ENCODE results near the gene MAML3.

The MAML3 gene

DNA sequence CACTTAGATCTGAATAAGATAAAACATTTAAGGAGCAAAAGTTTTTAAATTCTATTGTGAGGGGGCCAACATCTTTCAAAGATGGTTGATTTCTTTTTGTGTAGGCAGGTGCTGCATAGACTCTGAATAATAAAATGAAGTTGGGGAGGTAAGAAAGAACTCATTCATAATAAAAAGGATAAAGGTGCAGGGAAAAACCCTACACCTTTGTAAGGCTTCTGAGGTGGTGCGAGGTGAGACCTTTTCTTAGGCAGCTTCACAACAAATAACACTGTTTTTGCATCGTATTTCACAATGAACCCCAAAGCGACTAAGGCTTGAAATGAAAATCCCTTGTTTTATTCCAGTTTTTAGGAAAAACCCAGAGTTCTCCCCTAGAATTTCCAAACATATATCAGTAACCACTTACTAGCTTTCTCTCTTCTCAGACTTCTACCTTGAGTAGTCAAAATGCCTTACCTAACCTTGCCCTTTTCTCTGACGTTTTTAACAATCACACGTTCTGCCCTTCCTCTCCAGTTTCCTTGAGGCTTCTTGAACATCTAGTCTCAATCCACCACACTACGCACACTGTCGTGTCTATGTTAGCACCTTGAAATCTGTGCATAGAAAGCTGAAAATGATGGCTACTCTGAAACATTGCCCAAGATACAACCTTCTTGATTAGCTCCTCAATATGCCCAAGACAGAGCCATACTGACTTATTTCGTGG lies 30.2 kb downstream of the MAML3 start:
- DNase-seq = no peak

DNA sequence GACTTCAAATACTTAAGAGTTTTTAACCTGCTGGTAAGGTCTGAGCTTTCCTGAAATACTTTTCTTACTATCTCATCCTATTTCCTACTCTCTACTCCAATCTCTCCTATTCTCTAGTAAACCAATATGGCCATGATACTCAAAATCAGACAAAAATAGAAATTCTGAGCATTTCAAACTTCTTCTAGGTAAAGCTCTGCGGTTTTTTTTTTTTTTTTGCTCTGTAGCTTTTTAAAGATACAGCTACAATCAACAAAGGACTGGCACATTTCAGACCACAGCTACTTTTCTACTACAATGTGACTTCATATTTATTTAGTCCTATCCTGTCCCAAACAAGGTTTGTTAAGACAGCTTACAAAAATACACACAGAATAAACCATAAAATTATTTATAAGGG lies 31.1 kb downstream of the MAML3 start:
- DNase-seq = no peak

DNA sequence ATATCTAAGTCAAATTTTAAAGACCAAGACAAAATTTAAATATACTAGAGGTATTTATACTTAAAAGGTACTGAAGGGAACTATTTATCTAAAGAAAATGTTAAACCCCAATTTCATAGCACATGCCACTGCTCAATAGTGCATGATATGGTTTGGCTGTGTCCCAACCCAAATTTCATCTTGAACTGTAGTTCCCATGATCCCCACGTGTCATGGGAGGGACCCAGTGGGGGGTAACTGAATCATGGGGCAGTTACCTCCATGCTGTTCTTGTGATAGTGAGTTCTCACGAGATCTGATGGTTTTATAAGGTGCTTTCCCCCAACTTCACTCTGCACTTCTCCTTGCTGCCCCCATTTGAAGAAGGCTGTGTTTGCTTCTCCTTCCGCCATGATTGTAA lies 32.3 kb downstream of the MAML3 start:
- no peak for DNase-seq

DNA sequence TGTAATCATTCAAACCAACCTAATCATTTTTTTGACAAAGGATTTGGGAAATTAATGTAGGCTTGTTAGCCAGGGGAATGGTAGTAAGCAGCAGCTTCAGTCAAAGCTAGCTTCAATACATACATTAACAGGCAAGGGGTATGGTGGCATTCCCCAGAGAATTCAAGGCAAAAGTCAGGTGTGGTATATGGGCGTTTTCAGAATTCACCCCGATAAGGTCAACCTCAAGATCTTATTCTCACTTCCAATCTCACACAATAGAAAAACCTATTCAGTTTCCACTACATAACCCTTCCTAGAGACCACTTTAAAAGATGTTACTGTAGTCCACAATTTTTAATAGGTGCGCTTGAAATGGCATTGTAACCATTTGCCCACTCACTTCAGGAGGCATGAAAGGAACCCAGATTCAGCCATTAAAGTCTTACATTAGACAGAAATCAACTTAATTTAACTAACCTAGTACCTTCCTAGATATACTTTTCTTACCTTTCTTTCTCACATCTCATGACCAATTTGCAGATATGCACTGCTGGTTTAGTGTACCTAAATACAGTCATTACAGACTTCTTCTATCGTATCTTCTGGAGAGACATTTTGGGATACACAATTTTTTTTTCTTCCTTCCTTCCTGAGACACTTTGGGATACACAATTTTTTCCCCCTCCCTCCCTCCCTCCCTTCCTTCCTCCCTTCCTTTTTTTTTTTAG lies 34.9 kb downstream of the MAML3 start:
- DNase-seq = no peak

DNA sequence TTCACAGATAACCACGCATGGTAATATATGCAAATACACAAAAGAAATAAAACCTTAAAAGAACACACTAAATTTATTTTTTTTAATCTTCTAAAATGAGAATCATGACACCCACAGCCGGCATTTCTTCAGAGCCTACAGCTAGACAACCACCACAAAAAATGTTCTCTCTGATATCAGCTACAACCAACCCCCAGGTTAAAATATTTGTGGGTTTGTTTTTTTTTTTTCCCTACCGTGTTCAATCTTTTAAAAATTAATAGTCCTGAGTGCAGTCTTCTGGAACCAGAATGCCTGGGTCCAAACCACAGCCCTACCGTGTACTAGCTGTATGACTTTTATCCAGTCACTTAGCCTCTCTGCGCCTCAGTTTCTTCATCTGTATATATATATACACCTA lies 36.0 kb downstream of the MAML3 start:
- DNase-seq = no peak

DNA sequence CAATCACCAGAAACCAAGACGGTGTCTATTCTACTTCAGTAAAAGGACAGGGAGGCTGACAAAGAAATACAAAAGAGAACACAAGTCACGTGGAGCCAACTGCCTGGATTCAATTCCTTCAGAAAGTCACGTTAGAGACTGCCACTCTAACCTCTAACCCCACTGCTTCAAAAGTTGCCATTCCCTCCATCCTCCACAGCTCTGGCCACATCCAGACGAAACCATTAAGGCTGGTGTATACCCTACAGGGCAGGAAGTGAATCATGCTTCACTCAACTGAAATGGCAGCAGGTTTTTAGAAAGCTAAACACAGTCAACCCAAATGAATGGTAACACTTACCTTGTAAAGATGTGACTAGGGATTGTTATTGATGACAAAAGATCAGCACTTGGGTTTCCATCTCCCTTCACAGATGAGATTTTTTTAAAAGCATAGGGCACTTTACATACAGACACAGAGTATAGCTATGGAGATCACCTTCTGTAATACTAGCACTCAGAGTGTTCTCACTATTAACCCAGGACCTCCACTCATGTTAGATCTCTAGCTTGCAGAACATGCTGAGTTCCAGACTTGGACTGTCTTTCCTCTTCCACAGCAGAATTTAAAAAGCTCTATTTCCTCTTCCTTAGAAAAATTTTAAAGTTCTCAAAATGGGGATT lies 37.4 kb downstream of the MAML3 start:
- no peak for DNase-seq

DNA sequence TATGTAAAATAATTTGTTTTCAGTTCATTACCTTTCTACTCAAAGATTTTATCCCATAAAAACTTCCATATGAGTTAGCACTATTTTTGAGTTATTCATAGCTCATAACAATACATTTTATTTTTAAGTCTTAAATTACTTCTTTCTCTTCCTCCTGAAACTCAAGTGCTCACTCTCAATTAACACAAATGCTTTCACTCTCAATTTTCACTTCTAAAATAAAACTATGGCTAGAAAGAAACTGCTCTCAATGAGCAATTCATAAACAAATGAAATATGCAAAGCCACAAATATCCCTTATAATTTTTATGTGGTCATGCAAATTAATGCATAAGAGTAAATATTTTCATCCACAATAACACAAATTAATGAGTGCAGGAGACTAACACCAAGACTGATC lies 38.8 kb downstream of the MAML3 start:
- no peak for DNase-seq

DNA sequence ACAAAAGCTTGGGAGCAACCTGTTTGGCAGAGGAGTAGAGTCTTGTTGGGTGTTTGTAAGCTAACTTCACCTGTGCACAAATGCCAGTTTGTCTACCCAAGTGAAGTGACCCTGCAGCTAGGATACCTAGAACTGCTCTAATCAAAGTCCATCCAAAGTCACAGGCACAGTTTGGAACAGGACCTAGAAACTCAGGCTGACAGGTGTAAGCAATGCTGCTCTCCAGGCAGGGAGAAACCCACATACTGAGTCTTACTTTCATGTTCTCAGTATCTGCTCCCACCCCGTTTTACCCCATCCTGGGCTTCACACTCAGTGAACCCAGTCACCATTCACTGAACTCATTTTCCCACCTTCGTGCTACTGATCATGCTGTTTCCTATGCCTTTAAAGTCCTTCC lies 40.3 kb downstream of the MAML3 start:
- no peak for DNase-seq

DNA sequence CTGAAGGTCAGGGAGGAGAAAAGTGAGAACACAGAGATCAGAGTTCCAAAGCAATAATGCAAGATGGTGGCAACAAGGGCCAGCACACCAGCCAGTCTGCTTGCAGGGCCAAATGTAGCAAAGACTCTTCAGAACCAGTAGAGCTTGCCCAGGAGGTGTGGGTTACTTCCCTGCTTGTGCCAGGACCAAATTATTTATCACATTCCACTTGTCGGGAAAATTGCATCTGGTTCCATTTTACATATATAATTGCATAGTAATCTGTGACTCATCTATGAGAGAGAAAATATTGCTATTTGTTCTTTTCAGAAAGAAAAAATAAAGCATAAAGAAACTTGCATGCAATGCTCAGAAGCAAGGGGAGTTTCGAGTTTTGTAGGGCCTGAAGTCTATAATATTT lies 41.4 kb downstream of the MAML3 start:
- DNase-seq = no peak

DNA sequence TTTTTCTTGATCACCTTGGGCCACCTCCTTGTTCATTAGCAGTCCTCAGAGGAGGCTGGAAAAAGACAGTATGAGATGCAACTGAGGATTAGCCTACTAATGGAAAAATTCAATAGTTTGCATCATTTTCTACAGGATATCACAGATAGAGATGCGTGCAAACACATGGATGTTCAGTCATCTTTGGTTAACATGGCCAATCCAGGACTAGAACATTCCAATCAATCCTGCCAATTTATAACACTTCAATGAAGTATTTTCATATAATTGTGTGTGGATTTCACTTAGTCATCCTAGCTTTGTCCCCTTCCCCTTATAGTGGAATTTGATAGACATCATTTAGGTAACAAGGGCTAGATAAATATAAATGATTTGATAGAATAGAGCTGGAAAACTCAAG lies 42.7 kb downstream of the MAML3 start:
- no peak for DNase-seq

DNA sequence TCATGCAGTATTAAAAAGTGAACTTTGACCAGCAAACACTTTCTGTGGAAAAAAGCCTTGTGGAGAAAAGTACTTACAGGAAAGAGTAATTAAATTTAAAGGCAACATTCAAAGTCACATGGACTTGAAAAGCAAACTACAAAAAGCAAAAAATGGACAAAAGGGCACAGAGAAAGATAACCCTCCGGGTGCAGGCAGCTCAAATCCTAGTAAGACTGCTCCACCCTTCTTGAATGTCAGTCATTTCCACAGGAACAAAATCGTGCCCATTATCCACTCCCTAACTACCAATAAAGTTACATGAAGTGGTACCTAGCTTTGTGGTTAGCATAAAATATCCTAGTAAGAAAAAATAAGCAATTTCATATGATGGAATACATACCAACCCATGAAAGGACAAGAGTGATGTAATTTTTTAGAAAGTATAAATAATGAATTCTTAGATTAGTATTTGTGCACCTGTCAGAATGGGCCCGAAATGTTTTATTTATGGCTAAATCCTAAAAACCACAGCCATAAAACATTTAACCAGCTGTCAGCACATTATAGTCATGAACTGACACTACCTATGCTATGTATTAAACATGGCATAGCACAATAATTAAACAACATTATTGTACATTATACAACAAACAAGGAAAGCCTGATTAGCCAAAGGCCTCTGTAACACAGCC lies 43.3 kb downstream of the MAML3 start:
- no peak for DNase-seq

DNA sequence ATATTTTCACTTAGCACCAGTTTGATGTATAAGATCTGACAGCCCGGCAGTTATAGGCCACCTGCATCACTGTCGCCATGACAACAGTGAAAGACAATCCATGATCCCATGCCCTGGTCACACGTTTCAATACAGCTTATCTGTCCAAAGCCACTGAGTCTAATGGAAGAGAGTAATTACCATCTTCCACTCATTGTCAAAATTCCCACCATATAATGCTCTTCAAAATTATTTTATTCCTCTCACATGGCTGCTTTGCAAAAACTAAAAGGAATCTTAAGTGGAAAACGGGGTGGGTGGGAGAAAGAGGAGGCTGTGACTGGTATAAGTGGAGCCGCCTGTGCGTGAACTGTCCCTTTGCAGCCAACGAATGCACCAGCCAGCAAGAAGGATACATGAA lies 44.2 kb downstream of the MAML3 start:
- no peak for DNase-seq

DNA sequence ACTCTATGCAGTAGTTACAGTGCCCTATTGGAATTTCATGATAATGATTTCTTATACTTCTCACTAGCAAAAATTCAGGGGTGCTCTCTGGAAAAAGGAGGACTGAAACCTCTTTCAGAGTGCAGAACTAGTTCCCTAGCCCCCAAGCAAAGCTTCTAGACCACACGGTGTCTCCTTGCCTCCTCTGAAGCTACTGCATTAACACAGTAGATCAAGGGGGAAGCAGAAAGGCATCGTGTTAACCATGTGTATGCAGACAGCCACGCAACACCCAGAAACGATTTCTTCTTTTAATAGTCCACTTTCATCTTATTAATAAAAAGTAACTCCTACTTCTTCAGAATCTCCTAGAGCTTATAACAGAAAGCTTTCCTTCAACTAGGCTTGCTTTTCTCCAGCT lies 44.7 kb downstream of the MAML3 start:
- no peak for DNase-seq

DNA sequence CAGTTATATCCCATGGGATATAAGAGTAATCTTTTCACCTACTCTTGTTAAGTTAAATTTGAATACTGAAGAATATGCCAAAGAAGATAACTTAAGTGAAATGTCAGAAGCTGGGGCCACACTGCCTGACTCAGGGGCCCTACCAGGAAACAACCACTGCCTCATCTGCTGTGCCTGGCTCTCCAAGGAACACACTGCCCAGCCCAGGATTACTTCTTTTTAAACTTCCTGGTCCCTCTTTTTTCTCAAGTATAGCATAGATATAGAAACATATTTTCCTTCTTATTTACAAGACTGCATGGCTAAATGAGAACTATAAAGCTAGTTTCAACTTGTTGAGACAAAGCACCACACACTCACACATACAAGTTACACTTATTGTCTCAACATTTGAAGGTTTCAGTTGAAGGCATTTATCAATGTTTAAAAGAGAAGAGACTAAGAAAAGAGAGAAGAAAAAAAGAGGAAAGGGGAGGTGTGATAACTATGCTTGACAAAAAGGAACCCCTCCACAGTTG lies 45.2 kb downstream of the MAML3 start:
- no peak for DNase-seq

DNA sequence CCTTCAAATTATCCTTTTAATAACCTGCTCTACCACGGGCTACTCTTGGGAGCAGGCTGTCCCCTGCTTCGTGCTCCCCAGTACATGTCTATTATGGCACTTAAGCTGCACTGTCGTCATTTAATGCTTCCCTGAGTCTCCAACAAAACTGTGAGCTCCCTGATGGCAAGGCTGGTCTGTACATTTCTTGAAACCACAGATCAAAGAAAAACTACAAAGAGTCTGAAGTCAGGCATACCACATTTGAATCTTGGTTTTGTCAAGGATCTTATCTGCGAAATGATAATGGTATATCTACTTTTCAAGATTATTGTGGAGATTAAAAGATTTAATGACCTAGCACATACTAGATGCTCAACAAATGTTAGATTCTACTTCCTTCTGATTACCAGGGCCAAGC lies 45.7 kb downstream of the MAML3 start:
- DNase-seq = no peak

DNA sequence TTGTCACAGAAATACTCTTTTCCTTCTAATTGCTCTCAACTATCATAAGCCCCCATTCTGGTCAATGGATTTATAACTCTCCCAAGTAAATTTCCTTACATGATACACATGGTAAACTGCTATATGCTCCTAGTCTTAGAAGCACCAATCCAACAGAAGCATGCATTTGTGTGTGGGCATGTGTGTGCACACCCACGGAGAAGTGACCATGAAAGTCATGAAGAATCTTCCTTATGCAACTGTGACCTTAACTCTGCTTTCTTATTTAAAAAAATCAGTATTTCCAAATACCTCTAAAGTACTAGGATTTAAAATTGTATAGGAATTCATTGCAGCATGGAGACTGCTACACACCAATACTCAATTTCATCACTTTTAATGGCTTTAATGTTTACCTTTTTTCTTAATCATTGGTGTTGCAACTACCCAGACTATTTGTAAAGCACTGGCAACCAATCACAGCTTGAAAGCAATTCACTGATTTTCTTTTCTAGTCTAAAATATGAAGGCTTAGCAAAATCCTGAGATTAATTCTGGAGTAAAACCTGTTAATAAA lies 47.6 kb downstream of the MAML3 start:
- DNase-seq = no peak

DNA sequence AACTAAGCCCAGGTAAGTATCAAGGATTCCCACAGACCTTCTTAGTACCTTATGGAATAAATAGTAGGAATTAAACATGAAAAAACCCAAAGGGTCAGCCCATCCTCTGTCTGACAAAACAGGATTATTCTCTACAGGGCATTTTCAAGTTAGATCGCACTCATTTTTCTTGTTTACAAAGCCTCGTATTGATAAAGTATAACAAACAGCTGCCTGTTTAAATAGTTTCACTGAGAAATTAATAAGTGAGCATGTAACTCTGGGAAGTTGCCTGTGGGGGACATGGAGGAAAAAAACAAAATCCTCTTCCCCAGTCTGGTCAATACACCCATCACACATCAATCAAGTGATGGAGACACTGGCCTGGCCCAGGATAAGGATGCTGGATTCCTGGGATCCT lies 48.5 kb downstream of the MAML3 start:
- DNase-seq = no peak

DNA sequence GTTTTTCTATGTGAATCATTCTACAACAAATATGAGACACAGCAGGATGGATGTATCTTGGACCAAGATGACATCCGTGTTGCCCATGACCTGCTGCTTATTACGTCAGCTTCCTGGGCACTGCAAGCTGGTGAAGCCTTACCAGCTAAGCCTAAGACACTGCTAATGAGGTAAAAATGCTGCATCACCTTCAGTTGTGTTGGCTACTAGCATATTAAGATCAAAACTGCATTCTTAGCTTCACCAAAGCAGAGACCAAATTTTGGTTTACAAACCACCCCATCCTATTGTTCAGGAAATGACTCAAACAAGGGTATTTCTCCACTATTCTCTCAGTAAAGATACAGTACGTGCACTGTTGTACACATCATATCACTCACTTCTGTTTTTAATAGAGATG lies 50.3 kb downstream of the MAML3 start:
- DNase-seq = peak; percentile 19

DNA sequence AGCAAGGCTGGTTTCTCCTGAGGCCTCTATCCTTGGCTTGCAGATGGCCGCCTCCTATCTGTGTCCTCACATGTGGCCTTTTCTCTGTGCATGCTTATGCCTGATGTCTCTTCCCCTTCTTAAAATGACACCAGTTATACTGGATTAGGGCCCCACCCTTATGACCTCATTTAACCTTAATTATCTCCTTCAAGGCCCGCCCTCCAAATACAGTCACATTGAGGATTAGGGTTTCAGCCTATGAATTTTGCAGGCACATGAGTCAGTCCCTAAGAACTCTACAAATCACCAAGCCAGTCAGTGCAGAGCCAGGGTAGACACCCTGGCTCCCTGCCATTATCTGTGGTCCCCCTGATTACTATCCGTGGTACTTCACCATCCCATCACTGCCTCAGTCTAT lies 51.6 kb downstream of the MAML3 start:
- no peak for DNase-seq

DNA sequence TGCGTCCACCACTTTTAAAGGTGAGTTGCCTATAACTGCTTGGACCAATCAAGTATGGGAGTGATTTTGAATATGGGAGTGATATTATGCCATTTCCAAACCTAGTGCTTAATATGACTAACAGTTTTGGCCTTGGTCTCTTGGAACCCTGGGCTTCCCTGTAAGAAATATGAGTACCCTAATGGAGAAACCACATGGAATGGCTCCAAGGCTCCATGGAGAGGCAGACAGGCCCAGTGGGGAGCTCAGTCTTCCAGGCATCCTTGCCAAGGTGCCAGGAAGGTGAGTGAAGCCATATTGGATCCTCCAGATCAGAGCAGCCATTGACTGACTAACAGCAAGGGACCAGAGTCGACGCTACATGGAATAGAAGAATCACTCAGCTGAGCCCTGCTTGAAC lies 53.2 kb downstream of the MAML3 start:
- DNase-seq = no peak

DNA sequence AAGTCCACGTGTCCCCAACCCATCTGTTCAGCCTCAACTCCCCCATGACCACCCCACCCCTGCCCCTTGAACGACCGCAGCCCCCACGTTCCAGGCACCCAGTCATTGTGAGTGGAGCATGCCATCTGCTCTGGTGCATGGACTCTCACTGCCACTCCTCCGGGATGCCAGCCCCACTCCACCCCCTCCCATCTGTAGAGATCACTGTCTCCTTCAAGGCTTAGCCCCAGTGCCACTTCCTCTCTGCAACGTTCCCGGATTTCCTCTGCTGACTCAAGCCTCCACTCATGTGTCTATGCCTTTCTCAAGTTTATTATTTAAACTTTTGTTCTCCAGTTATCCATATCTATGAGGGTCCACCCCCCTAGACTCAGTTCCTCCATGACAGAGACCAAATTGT lies 54.0 kb downstream of the MAML3 start:
- DNase-seq = no peak

DNA sequence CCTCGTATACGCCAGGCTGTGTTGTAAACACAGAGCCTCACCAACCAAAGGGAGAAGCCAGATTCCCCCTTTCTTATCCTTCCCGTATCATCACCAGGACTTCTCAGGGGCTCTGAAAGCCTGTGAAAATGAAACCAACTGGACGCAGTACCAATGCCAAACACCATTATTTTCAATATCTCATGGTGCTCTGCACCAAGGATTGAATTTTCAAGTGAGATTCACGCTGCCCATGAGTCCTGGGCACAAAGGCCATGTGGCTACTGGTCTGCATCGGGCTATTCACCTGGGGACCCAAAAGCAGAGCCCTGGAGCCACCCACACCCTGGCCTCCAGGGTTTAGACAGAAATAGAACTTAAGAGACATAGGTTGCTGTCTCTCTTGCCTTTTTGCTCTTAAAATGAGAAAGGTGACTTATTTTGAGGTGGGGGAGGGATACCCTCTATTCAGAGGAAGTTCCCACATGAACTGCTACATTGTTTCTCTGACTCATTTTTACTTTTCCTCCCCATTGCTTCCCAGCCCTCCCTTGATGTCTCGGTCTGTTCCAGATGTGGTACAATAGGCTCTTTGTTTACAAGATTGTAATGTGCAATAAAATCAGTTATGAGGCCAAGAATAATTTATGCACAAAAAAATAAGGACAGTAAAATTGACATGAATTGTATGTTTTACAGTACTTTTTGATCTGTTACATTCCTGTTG lies 55.4 kb downstream of the MAML3 start:
- DNase-seq = no peak

DNA sequence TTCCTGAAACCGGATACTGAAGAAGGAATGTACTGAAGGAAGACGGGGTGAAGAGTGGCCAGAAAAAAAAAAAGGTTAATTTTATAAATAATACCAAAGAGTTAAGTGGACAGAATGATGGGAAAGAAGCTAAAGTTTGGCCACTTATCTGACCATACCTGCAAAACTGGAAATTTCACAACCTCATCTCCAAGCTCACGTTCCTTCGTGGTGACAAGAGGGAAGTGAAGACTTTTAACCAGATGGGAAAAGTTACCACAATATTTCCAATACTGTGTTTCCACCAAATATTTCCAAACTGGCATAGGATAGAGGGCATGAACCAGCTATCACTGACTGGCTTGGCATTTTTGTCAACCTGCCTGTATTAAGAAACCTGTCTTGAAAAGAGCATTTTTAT lies 56.4 kb downstream of the MAML3 start:
- no peak for DNase-seq

Measured in effector CD4-positive, alpha-beta T cell (primary cell).